NCI-H748 (cell line): ENCODE results near the gene SRBD1.

Experiments used
- DNase-seq: peaks from one replicate; lab custom pipeline; 2025; ENCODE audit not compliant: unreplicated experiment; lab: John Stamatoyannopoulos, UW

SRBD1 gene

GRCh38 chr2:45470531-45470930, 140.5 kb downstream of the SRBD1 start:
- peak; percentile 21 for DNase-seq

- DNase-seq: peak; percentile 91
Observed at GRCh38 chr2:45469314-45470099, 141.6 kb downstream of the SRBD1 start.

- no peak for DNase-seq
Observed at GRCh38 chr2:45468279-45468678, 142.8 kb downstream of the SRBD1 start.

- peak; percentile 60 for DNase-seq
Observed at GRCh38 chr2:45466053-45466452, 145.0 kb downstream of the SRBD1 start.

GRCh38 chr2:45460825-45461224, 150.2 kb downstream of the SRBD1 start:
- DNase-seq: no peak

- no peak for DNase-seq
Observed at GRCh38 chr2:45459860-45460259, 151.2 kb downstream of the SRBD1 start.

- peak; percentile 38 for DNase-seq
Observed at GRCh38 chr2:45458909-45459563, 152.0 kb downstream of the SRBD1 start.

- no peak for DNase-seq
Observed at GRCh38 chr2:45457211-45457945, 153.7 kb downstream of the SRBD1 start.

- DNase-seq: no peak
Observed at GRCh38 chr2:45452866-45453265, 158.2 kb downstream of the SRBD1 start.

GRCh38 chr2:45450634-45451033, 160.4 kb downstream of the SRBD1 start:
- peak; percentile 75 for DNase-seq

- no peak for DNase-seq
Observed at GRCh38 chr2:45448217-45448616, 162.8 kb downstream of the SRBD1 start.

- DNase-seq: no peak
Observed at GRCh38 chr2:45446016-45446415, 165.1 kb downstream of the SRBD1 start.

GRCh38 chr2:45445037-45445436, 166.0 kb downstream of the SRBD1 start:
- DNase-seq: no peak

GRCh38 chr2:45443012-45443411, 168.1 kb downstream of the SRBD1 start:
- no peak for DNase-seq

- DNase-seq: no peak
Observed at GRCh38 chr2:45442026-45442425, 169.0 kb downstream of the SRBD1 start.

- no peak for DNase-seq
Observed at GRCh38 chr2:45441571-45441970, 169.5 kb downstream of the SRBD1 start.

GRCh38 chr2:45439788-45440773, 171.0 kb downstream of the SRBD1 start:
- DNase-seq: no peak

GRCh38 chr2:45438872-45439665, 172.0 kb downstream of the SRBD1 start:
- DNase-seq: no peak

GRCh38 chr2:45436456-45436855, 174.6 kb downstream of the SRBD1 start:
- no peak for DNase-seq

- no peak for DNase-seq
Observed at GRCh38 chr2:45435316-45435715, 175.8 kb downstream of the SRBD1 start.
